Common myeloid progenitor, CD34-positive (primary cell): Measurements from ENCODE around the gene ZDHHC3.
A peak's percentile ranks its signal among the peaks of the same experiment; 100 is the strongest.

Source experiments
- CTCF ChIA-PET: fragments of 350-600 bp; sonication (Branson Sonifier 250); formaldehyde crosslinking; loops from one replicate; lab custom pipeline; 2021; ENCODE audit warnings: antibody characterized with exemption; lab: Charles Lee
- POLR2A ChIA-PET: fragments of 350-600 bp; sonication (Branson Sonifier 250); formaldehyde crosslinking; loops from one replicate; lab custom pipeline; 2021; ENCODE audit warnings: antibody characterized with exemption; lab: Charles Lee
- DNase-seq, 3 donors: peaks; one replicate each; pipeline versions ENCODE4 v3.0.0 to v3.0.0-alpha.2; 2013
- H3K27ac ChIP-seq, 2 experiments: 1 replicate in 1 of 2; 2 replicates in 1 of 2; pipeline ENCODE4 v1.7.0; 2013; ENCODE audit warnings: inconsistent platforms in 2 of 2, low read length in 2 of 2, mild to moderate bottlenecking in 2 of 2, low read depth in 1 of 2, moderate library complexity in 1 of 2; ENCODE audit not compliant: severe bottlenecking in 2 of 2, insufficient read depth in 1 of 2, poor library complexity in 1 of 2
- H3K27me3 ChIP-seq, 5 experiments: replicated peaks in 2 of 5; 1 replicate in 3 of 5; 2 replicates in 2 of 5; pipeline versions ENCODE4 v1.6.1 to v1.7.0; 2013; ENCODE audit warnings: low read length in 4 of 5, mild to moderate bottlenecking in 2 of 5, moderate library complexity in 2 of 5, inconsistent platforms in 1 of 5; ENCODE audit not compliant: insufficient read depth in 5 of 5, control insufficient read depth in 4 of 5
- H3K36me3 ChIP-seq, 4 experiments: 1 replicate in 2 of 4; 2 replicates in 2 of 4; pipeline versions ENCODE4 v1.6.1 to v1.7.0; 2013; ENCODE audit warnings: low read length in 3 of 4, control low read depth in 1 of 4, mild to moderate bottlenecking in 1 of 4; ENCODE audit not compliant: control insufficient read depth in 4 of 4, insufficient read depth in 4 of 4
- H3K4me1 ChIP-seq, 4 experiments: 1 replicate in 3 of 4; 2 replicates in 1 of 4; pipeline versions ENCODE4 v1.6.1 to v1.7.1; 2013; ENCODE audit warnings: low read length in 3 of 4, mild to moderate bottlenecking in 3 of 4, control low read depth in 1 of 4, inconsistent platforms in 1 of 4, moderate library complexity in 1 of 4; ENCODE audit not compliant: control insufficient read depth in 4 of 4, insufficient read depth in 4 of 4; ENCODE audit errors: control extremely low read depth in 1 of 4
- H3K4me3 ChIP-seq, 7 experiments: 1 replicate in 4 of 7; 2 replicates in 3 of 7; pipeline versions ENCODE4 v1.5.1 to v1.7.0; 2013; ENCODE audit warnings: mild to moderate bottlenecking in 7 of 7, low read length in 6 of 7, moderate library complexity in 6 of 7, inconsistent platforms in 2 of 7, low read depth in 2 of 7, control low read depth in 1 of 7; ENCODE audit not compliant: insufficient read depth in 4 of 7, control insufficient read depth in 1 of 7; ENCODE audit errors: extremely low read depth in 1 of 7
- H3K9me3 ChIP-seq, 5 experiments: 1 replicate in 4 of 5; 2 replicates in 1 of 5; pipeline versions ENCODE4 v1.6.1 to v1.7.1; 2013; ENCODE audit warnings: low read length in 4 of 5, mild to moderate bottlenecking in 2 of 5, inconsistent platforms in 1 of 5, low read depth in 1 of 5, moderate library complexity in 1 of 5; ENCODE audit not compliant: control insufficient read depth in 4 of 5, insufficient read depth in 2 of 5; ENCODE audit errors: control extremely low read depth in 1 of 5
- WGBS: methylation state at CpG from one replicate; pipeline ENCODE4 v1.1.5; 2013; ENCODE audit not compliant: insufficient coverage; 5-methylcytosine and 5-hydroxymethylcytosine counted together

ZDHHC3 gene

DNA sequence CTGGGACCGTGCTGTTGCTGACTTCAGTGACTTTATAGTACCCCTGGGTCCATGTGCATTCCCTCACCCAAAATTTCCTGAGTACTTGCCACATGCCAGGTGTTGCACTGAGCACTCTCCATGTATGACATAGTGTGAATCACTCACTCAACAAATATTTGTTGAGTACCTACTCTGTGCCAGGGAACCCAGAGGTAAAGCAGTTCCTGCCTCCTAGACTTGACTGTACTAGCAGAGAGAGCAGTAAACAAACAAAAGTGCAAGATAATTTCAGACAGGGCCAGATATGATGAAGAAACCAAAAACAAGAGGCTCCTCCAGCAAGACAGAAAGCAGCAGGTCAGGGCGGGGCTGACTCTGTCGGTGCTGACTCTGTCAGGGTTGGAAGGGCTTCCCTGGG lies 89.4 kb downstream of the ZDHHC3 start:
- no peaks in the 10 kb centered on the region for H3K4me1 ChIP-seq
- 92% methylated on average over 3 of the region's 3 CpGs for WGBS
- no peaks in the 10 kb centered on the region for H3K36me3 ChIP-seq
- no peaks in the 10 kb centered on the region for H3K9me3 ChIP-seq
- H3K27me3 ChIP-seq: peaks cover 0 to 6% (median 0%) of the 10 kb centered on the region in 5 experiments
- H3K27ac ChIP-seq: no peak overlapping the region
- POLR2A ChIA-PET: no interaction called here
- no peak for DNase-seq
- H3K4me3 ChIP-seq: no peak overlapping the region
- CTCF ChIA-PET: interaction anchor here (0.5 kb wide), 1 partner anchor 61 kb away, joined by 3 read pairs; no protein-coding TSS in a partner anchor

DNA sequence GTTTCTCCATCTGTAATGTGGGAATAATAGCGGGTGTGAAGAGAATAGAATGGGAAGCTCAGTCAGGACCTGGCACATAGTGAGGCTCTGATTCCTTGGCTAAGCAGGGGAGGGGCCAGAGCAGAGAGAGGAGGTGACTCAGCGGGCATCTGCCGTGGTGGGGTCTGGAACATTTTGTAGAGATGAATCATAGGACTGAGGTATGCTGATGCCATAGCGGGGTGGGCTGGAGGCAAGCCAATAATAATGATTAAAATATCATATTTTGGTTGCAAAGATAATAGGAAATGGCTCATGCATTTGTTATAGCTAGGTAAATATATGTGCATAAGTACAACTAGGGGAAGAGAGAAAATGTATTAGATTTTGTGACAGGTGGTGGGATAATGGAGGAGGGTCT lies 90.4 kb downstream of the ZDHHC3 start:
- peak in 2 of 3 donors; percentile 20 to 34 for DNase-seq
- no peaks in the 10 kb centered on the region for H3K4me1 ChIP-seq
- H3K27me3 ChIP-seq: peaks cover 0 to 6% (median 0%) of the 10 kb centered on the region in 5 experiments
- H3K4me3 ChIP-seq: no peak overlapping the region
- H3K9me3 ChIP-seq: no peaks in the 10 kb centered on the region
- WGBS: 76% methylated on average over 4 of the region's 4 CpGs
- ChIA-PET CTCF (no interaction called here), POLR2A (no interaction called here)
- no peaks in the 10 kb centered on the region for H3K36me3 ChIP-seq
- no peak overlapping the region for H3K27ac ChIP-seq

DNA sequence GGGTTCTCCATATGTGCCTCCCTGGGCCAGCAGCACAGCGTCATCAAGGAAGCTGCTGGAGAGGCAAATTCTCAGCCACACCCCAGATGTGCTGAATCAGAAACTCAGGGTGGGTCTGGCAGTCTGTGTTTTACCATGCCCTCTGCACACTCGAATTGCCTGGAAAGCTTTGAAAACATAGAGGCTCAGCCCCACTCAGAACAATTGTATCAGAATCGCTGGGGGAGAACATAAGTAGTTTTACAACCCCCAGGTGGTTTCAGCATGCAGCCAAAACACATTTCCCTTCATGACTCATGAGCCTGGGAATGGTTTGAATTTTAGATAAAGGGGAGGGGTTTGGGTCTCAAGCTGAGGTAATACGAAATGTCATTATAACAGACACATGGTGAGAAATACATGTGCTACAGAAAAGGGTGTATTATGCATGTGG lies 92.0 kb downstream of the ZDHHC3 start:
- Histone ChIP-seq H3K9me3 (no peaks in the 10 kb centered on the region), H3K36me3 (no peaks in the 10 kb centered on the region), H3K4me1 (no peaks in the 10 kb centered on the region), H3K27me3 (peaks cover 0 to 6% (median 0%) of the 10 kb centered on the region in 5 experiments), H3K4me3 (no peak overlapping the region), H3K27ac (no peak overlapping the region)
- POLR2A ChIA-PET: no interaction called here
- no peak for DNase-seq
- CTCF ChIA-PET: no interaction called here
- 75% methylated on average over 3 of the region's 4 CpGs for WGBS

GRCh38 chr3:44883213-44883955 lies 92.6 kb downstream of the ZDHHC3 start:
- no peaks in the 10 kb centered on the region for H3K4me1 ChIP-seq
- no peaks in the 10 kb centered on the region for H3K36me3 ChIP-seq
- CTCF ChIA-PET: no interaction called here
- peaks cover 0 to 6% (median 0%) of the 10 kb centered on the region in 5 experiments for H3K27me3 ChIP-seq
- H3K9me3 ChIP-seq: no peaks in the 10 kb centered on the region
- no peak overlapping the region for H3K27ac ChIP-seq
- WGBS: 100% methylated on average over 5 of the region's 5 CpGs
- no peak for DNase-seq
- POLR2A ChIA-PET: no interaction called here
- H3K4me3 ChIP-seq: no peak overlapping the region

DNA sequence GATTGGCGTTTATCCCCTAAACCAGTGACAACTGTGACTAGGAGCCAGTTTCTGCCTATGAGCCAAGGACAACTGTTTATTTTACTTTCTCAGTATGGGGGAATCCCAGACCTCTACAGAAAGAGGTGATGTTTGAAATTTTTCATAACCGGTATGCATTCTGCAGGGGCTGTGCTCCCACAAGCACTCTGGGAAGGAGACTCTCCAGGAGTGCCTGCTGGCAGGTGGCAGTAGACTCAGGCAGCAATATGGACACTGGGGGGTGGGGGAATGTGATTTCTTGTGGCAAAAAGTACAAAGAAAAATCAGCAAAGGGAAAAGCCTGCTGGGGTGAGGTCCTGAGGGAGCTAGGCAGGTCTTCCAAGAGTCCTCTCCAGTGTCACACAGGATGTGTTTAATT lies 95.7 kb downstream of the ZDHHC3 start:
- no peaks in the 10 kb centered on the region for H3K9me3 ChIP-seq
- POLR2A ChIA-PET: no interaction called here
- no peak overlapping the region for H3K4me3 ChIP-seq
- H3K36me3 ChIP-seq: no peaks in the 10 kb centered on the region
- no peak for DNase-seq
- no peaks in the 10 kb centered on the region for H3K4me1 ChIP-seq
- H3K27me3 ChIP-seq: peaks cover 0 to 6% (median 0%) of the 10 kb centered on the region in 5 experiments
- no peak overlapping the region for H3K27ac ChIP-seq
- WGBS: 90% methylated on average over 2 of the region's 2 CpGs
- CTCF ChIA-PET: no interaction called here

- DNase-seq: no peak
- Histone ChIP-seq H3K27me3 (peaks cover 0 to under 1% (median 0%) of the 10 kb centered on the region in 5 experiments), H3K27ac (no peak overlapping the region), H3K36me3 (no peaks in the 10 kb centered on the region), H3K9me3 (no peaks in the 10 kb centered on the region), H3K4me3 (no peak overlapping the region), H3K4me1 (no peaks in the 10 kb centered on the region)
- ChIA-PET CTCF (interaction anchor here (1.5 kb wide), 1 partner anchor 11 kb away, joined by 3 read pairs; no protein-coding TSS in a partner anchor), POLR2A (no interaction called here)
- WGBS: 100% methylated on average over 1 of the region's 3 CpGs
These were observed 98.6 kb downstream of the ZDHHC3 start for GRCh38 chr3:44877333-44877732.

- no peak for DNase-seq
- ChIA-PET CTCF (no interaction called here), POLR2A (no interaction called here)
- H3K27ac ChIP-seq: no peak overlapping the region
- H3K36me3 ChIP-seq: no peaks in the 10 kb centered on the region
- H3K27me3 ChIP-seq: no peaks in the 10 kb centered on the region
- WGBS: 88% methylated on average over 3 of the region's 3 CpGs
- H3K4me1 ChIP-seq: no peaks in the 10 kb centered on the region
- H3K4me3 ChIP-seq: no peak overlapping the region
- H3K9me3 ChIP-seq: no peaks in the 10 kb centered on the region
These were observed 100.4 kb downstream of the ZDHHC3 start for GRCh38 chr3:44875596-44875995.
